ENCODE data around the gene PRKN.

DNA sequence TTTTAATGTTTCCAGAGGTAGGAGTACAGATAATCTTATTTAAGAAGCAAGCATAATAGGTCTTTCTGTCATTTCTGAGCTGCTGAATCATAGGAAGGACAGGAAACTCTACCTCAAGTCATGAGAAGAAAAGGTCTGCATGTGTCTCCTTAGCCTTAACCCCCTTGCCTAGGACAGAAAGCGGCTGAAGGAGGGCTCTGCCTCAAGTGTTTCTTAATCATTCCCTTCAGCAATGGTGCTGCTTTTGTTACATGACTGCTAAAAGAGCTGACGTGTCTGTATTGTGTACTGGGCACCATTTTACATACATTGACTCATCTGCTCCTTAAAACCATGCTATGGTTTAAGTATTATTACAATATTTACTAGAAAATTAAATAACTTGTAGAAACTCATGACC is 889.7 kb downstream of the PRKN start:
- TF ChIP-seq, protein P1, sequence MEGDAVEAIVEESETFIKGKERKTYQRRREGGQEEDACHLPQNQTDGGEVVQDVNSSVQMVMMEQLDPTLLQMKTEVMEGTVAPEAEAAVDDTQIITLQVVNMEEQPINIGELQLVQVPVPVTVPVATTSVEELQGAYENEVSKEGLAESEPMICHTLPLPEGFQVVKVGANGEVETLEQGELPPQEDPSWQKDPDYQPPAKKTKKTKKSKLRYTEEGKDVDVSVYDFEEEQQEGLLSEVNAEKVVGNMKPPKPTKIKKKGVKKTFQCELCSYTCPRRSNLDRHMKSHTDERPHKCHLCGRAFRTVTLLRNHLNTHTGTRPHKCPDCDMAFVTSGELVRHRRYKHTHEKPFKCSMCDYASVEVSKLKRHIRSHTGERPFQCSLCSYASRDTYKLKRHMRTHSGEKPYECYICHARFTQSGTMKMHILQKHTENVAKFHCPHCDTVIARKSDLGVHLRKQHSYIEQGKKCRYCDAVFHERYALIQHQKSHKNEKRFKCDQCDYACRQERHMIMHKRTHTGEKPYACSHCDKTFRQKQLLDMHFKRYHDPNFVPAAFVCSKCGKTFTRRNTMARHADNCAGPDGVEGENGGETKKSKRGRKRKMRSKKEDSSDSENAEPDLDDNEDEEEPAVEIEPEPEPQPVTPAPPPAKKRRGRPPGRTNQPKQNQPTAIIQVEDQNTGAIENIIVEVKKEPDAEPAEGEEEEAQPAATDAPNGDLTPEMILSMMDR (IDR thresholded peaks at IDR 0.05; ENCODE audit: poor library complexity), result no peak
- TF ChIP-seq EZH2phosphoT487 (IDR thresholded peaks at IDR 0.05; ENCODE audit: low read depth, severe bottlenecking, unreplicated experiment), result no peak
